ENCODE data around the gene CAPN2. TPM values are rescaled to one million over a fixed set of nuclear protein-coding genes. Genes with fewer than 3 reads are reported as not detected.

Gene CAPN2
- total RNA-seq, 1 donor from 2014 or later: 62.6 TPM

DNA sequence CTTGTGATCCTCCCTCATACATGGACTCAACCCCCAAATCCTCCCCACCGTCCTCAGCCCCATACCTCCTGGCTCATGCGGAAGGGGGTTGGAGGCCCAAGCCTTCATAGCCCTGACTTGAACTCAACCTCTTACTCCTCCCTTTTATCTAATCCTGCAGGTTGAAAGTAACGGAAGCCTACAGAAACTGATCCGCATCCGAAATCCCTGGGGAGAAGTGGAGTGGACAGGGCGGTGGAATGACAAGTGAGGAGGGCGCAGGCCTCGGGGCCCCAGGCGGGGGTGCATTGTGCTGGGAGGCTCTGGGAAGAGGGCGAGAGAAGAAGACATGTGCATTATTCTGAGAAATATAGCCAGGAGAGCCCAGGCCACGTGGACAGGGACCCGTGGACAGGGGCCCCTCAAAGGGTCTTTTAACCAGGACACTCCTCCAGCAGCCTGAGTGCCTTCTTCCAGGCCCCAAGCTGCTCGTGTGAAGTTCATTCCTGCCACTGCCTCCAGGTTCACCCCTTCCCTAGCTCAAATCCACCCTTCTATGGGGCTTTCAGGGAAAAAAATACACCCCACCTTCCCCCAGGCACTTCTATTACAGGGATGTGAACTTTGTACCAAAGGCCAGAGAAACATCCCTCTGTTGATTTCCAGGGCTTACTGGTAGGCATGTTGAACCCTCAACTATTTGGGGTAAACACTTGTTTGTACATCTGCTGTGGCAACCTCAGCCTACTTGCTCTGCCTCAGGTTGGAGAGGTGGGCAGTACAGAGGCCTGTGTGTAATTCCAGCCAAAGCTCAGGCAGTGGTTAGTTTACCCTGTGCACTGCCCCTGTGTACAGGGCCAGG, 38.6 kb downstream of the CAPN2 start:
- intact Hi-C loops (cut with micrococcal nuclease): no loop called here
- Mint-ChIP-seq H3K4me3 (no peak overlapping the region), H3K27ac (no peak overlapping the region), H3K27me3 (no peaks in the 10 kb centered on the region), H3K36me3 (ENCODE audit: low read depth) (peaks cover 62% of the 10 kb centered on the region), H3K9me3 (no peaks in the 10 kb centered on the region), H3K4me1 (peaks cover 10% of the 10 kb centered on the region)
- DNase-seq (no peak), ATAC-seq (ENCODE audit: low read depth) (no peak)
- TF ChIP-seq, protein P1, sequence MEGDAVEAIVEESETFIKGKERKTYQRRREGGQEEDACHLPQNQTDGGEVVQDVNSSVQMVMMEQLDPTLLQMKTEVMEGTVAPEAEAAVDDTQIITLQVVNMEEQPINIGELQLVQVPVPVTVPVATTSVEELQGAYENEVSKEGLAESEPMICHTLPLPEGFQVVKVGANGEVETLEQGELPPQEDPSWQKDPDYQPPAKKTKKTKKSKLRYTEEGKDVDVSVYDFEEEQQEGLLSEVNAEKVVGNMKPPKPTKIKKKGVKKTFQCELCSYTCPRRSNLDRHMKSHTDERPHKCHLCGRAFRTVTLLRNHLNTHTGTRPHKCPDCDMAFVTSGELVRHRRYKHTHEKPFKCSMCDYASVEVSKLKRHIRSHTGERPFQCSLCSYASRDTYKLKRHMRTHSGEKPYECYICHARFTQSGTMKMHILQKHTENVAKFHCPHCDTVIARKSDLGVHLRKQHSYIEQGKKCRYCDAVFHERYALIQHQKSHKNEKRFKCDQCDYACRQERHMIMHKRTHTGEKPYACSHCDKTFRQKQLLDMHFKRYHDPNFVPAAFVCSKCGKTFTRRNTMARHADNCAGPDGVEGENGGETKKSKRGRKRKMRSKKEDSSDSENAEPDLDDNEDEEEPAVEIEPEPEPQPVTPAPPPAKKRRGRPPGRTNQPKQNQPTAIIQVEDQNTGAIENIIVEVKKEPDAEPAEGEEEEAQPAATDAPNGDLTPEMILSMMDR (IDR thresholded peaks at IDR 0.05): no peak
- ChIA-PET CTCF (interaction anchor here (0.6 to 6.1 kb wide), 8 partner anchors 23 to 583 kb away, joined by 3 to 94 read pairs (median 10); partner anchors contain the start of gene CAPN2), POLR2A (interaction anchor here (0.6 kb wide), 1 partner anchor 24 kb away, joined by 7 read pairs; no protein-coding TSS in a partner anchor)

DNA sequence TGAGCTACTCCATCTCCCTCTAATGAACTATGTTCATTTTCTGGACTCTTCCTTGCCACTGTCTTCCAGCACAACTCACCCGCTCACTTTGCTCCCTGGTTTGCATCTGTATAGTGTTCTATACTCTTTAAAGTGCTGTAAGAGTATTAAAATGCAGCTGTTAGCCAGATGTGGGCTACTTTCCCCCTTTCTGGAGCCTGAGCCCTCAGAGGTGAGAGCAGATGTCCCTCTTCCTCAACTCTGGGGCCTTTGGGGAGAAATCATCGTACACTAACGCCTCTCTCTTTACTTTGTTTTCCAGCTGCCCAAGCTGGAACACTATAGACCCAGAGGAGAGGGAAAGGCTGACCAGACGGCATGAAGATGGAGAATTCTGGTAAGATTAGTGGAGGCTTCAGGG, 39.4 kb downstream of the CAPN2 start:
- ATAC-seq (ENCODE audit: low read depth) (no peak), DNase-seq (no peak)
- no peak overlapping the region for H3K4me3 Mint-ChIP-seq
- no peaks in the 10 kb centered on the region for H3K9me3 Mint-ChIP-seq
- ChIA-PET CTCF (interaction anchor here (0.7 to 1.6 kb wide), 4 partner anchors 11 to 56 kb away, joined by 3 to 9 read pairs (median 5); no protein-coding TSS in a partner anchor), POLR2A (interaction anchor here (0.6 kb wide), 1 partner anchor 25 kb away, joined by 7 read pairs; no protein-coding TSS in a partner anchor)
- peaks cover 66% of the 10 kb centered on the region for H3K36me3 Mint-ChIP-seq (ENCODE audit: low read depth)
- TF ChIP-seq, protein P1 (IDR thresholded peaks at IDR 0.05): no peak
- peaks cover 10% of the 10 kb centered on the region for H3K4me1 Mint-ChIP-seq
- intact Hi-C loops (cut with micrococcal nuclease): no loop called here
- no peak overlapping the region for H3K27ac Mint-ChIP-seq
- no peaks in the 10 kb centered on the region for H3K27me3 Mint-ChIP-seq

- Mint-ChIP-seq H3K4me3 (no peak overlapping the region), H3K9me3 (no peaks in the 10 kb centered on the region), H3K27ac (no peak overlapping the region), H3K27me3 (no peaks in the 10 kb centered on the region), H3K4me1 (peaks cover 9% of the 10 kb centered on the region), H3K36me3 (ENCODE audit: low read depth) (peaks cover 67% of the 10 kb centered on the region)
- DNase-seq (no peak), ATAC-seq (ENCODE audit: low read depth) (no peak)
- ChIA-PET POLR2A (no interaction called here), CTCF (interaction anchor here (0.7 to 1.6 kb wide), 3 partner anchors 54 to 57 kb away, joined by 3 to 9 read pairs (median 5); no protein-coding TSS in a partner anchor)
- intact Hi-C loops (cut with micrococcal nuclease): no loop called here
- TF ChIP-seq, protein P1 (IDR thresholded peaks at IDR 0.05): no peak
Observed at GRCh38 chr1:223752721-223753515, 40.6 kb downstream of the CAPN2 start.

- Mint-ChIP-seq H3K36me3 (ENCODE audit: low read depth) (peaks cover 75% of the 10 kb centered on the region), H3K4me3 (no peak overlapping the region), H3K27me3 (no peaks in the 10 kb centered on the region), H3K27ac (no peak overlapping the region), H3K4me1 (no peaks in the 10 kb centered on the region), H3K9me3 (no peaks in the 10 kb centered on the region)
- TF ChIP-seq, protein P1 (IDR thresholded peaks at IDR 0.05): no peak
- ChIA-PET CTCF (no interaction called here), POLR2A (no interaction called here)
- no peak for ATAC-seq (ENCODE audit: low read depth)
- intact Hi-C loops (cut with micrococcal nuclease): no loop called here
- no peak for DNase-seq
Observed at GRCh38 chr1:223754681-223755431, 42.5 kb downstream of the CAPN2 start.
